ENCODE measurements around the gene C12orf75. TPM values are rescaled to one million over a fixed set of nuclear protein-coding genes. Genes with fewer than 3 reads are reported as not detected.

C12orf75 gene
- total and polyA plus RNA-seq, 2 of the 13 experiments (the other 11 are each of a cell fraction or from before 2014, with no cell fraction given): 16.1 to 19.8 TPM

GRCh38 chr12:105358789-105359188, 28.3 kb downstream of the C12orf75 start (continued):
- TF ChIP-seq POLR2AphosphoS2 (IDR thresholded peaks at IDR 0.05; ENCODE audit: low read depth, low read length): no peak

- POLR2A ChIA-PET: no interaction called here
- intact Hi-C loops (cut with micrococcal nuclease; ENCODE audit: unreplicated experiment) (no loop called here), in situ Hi-C loops (cut with HindIII; ENCODE audit: extremely low pct_ligation_motif_present, low pct_unique_long_range_greater_than_20kb) (no loop called here)
- no peaks in the 10 kb centered on the region for H4K20me1 ChIP-seq (ENCODE audit: insufficient read depth, low read length)
- no peaks in the 10 kb centered on the region for H3K79me2 ChIP-seq (ENCODE audit: insufficient read depth, low read length)
- ATAC-seq (no peak), DNase-seq (ENCODE audit: low spot score) (no peak), FAIRE-seq (no peak)
- 0 out of 2 replicates have a peak, but pooled peaks cover 5% of the 10 kb centered on the region for H3K4me1 ChIP-seq (ENCODE audit: insufficient read depth, low read length)
- no peaks in the 10 kb centered on the region for H3K36me3 ChIP-seq (replicated peaks in 1 of 2; ENCODE audit: control insufficient read depth in 1 of 2, insufficient read depth in 2 of 2, low read length in 2 of 2)
- BruUV-seq (replicated peaks): no TSS peak
- CTCF ChIA-PET (ENCODE audit: low intra/inter-chr PET ratio, low total read pairs): no interaction called here
- H3K9ac ChIP-seq (ENCODE audit: insufficient read depth, low read depth, low read length): no peak overlapping the region
- WGBS (ENCODE audit: low lambda C conversion rate): 93% methylated on average over 1 of the region's 1 CpG
- H3K27me3 ChIP-seq (ENCODE audit: control insufficient read depth in 1 of 2, insufficient read depth in 2 of 2, low read length in 2 of 2): no peaks in the 10 kb centered on the region
- no peak overlapping the region for H2AFZ ChIP-seq (ENCODE audit: low read length)
- TF ChIP-seq RAD21 (CRISPR knock-in tag; IDR thresholded peaks at IDR 0.05) (no peak), TARDBP (CRISPR knock-in tag; IDR thresholded peaks at IDR 0.05) (no peak), ZSCAN22 (CRISPR knock-in tag; IDR thresholded peaks at IDR 0.05) (no peak), ZFYVE20 (CRISPR knock-in tag; IDR thresholded peaks at IDR 0.05; ENCODE audit: borderline replicate concordance, low read depth) (no peak), CENPX (CRISPR knock-in tag; IDR thresholded peaks at IDR 0.05) (no peak), ZNF460 (CRISPR knock-in tag; IDR thresholded peaks at IDR 0.05; ENCODE audit: borderline replicate concordance) (no peak), KDM1A (CRISPR knock-in tag; IDR thresholded peaks at IDR 0.05) (no peak), PHF21A (CRISPR knock-in tag; IDR thresholded peaks at IDR 0.05) (no peak), ZNF44 (CRISPR knock-in tag; IDR thresholded peaks at IDR 0.05) (no peak), IKZF1 (IDR thresholded peaks at IDR 0.05) (no peak), AKNA (CRISPR knock-in tag; IDR thresholded peaks at IDR 0.05; ENCODE audit: borderline replicate concordance) (no peak), ZNF335 (CRISPR knock-in tag; IDR thresholded peaks at IDR 0.05) (no peak), MTA1 (CRISPR knock-in tag; IDR thresholded peaks at IDR 0.05; ENCODE audit: borderline replicate concordance) (no peak), SMAD9 (CRISPR knock-in tag; IDR thresholded peaks at IDR 0.05) (no peak)
- TF ChIP-seq, protein P1, sequence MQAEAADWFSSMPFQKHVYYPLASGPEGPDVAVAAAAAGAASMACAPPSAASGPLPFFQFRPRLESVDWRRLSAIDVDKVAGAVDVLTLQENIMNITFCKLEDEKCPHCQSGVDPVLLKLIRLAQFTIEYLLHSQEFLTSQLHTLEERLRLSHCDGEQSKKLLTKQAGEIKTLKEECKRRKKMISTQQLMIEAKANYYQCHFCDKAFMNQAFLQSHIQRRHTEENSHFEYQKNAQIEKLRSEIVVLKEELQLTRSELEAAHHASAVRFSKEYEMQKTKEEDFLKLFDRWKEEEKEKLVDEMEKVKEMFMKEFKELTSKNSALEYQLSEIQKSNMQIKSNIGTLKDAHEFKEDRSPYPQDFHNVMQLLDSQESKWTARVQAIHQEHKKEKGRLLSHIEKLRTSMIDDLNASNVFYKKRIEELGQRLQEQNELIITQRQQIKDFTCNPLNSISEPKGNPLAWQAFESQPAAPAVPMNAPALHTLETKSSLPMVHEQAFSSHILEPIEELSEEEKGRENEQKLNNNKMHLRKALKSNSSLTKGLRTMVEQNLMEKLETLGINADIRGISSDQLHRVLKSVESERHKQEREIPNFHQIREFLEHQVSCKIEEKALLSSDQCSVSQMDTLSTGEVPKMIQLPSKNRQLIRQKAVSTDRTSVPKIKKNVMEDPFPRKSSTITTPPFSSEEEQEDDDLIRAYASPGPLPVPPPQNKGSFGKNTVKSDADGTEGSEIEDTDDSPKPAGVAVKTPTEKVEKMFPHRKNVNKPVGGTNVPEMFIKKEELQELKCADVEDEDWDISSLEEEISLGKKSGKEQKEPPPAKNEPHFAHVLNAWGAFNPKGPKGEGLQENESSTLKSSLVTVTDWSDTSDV (CRISPR knock-in tag; IDR thresholded peaks at IDR 0.05): no peak
- no peak overlapping the region for H3K4me3 ChIP-seq (replicated peaks in 1 of 3; ENCODE audit: insufficient read depth in 1 of 3, low read depth in 2 of 3, low read length in 3 of 3)
- no peak overlapping the region for H3K4me2 ChIP-seq (ENCODE audit: low read depth, low read length)
- no peaks in the 10 kb centered on the region for H3K9me3 ChIP-seq (ENCODE audit: low read length)
- H3K27ac ChIP-seq (ENCODE audit: extremely low read length, insufficient read depth, low read length): no peak overlapping the region
These were observed 29.4 kb downstream of the C12orf75 start for GRCh38 chr12:105359856-105360255.

All from HepG2 (cell line).